ENCODE measurements around the gene ENPP5.
"Not testable (repeated sequence)": the region's sequence is repeated elsewhere in the genome, so short reads cannot be mapped to it uniquely, and the experiment has no call there.

ENPP5 gene

GRCh38 chr6:46129629-46130511 lies 40.9 kb downstream of the ENPP5 start, which contains the start of gene ENPP4:
TSS of gene ENPP4 (plus strand) at chr6:46129989. CDS start at chr6:46139584, 9,595 bp downstream.
- DNase-seq (ENCODE audit: insufficient read length, low spot score), result peak; percentile 78
- no peak for TF ChIP-seq CTCF (IDR thresholded peaks at IDR 0.05; ENCODE audit: insufficient read depth, missing control alignments)
- FAIRE-seq, result peak; percentile 78

GRCh38 chr6:46129291-46129628 lies 41.5 kb downstream of the ENPP5 start:
- FAIRE-seq (no peak), DNase-seq (ENCODE audit: insufficient read length, low spot score) (no peak)
- TF ChIP-seq CTCF (IDR thresholded peaks at IDR 0.05; ENCODE audit: insufficient read depth, missing control alignments), result no peak

GRCh38 chr6:46128476-46128875 lies 42.3 kb downstream of the ENPP5 start:
- FAIRE-seq, result no peak
- no peak for TF ChIP-seq CTCF (IDR thresholded peaks at IDR 0.05; ENCODE audit: insufficient read depth, missing control alignments)
- no peak for DNase-seq (ENCODE audit: insufficient read length, low spot score)

GRCh38 chr6:46119679-46120078 lies 51.1 kb downstream of the ENPP5 start:
- FAIRE-seq; DNase-seq (ENCODE audit: insufficient read length, low spot score): not testable (repeated sequence)

- DNase-seq (ENCODE audit: insufficient read length, low spot score) (no peak), FAIRE-seq (no peak)
- TF ChIP-seq CTCF (IDR thresholded peaks at IDR 0.05; ENCODE audit: insufficient read depth, missing control alignments), result no peak
Observed at GRCh38 chr6:46118836-46119235, 51.9 kb downstream of the ENPP5 start.

GRCh38 chr6:46118157-46118556 lies 52.6 kb downstream of the ENPP5 start:
- DNase-seq (ENCODE audit: insufficient read length, low spot score) (no peak), FAIRE-seq (no peak)
- no peak for TF ChIP-seq CTCF (IDR thresholded peaks at IDR 0.05; ENCODE audit: insufficient read depth, missing control alignments)

- FAIRE-seq, result no peak
- DNase-seq (ENCODE audit: insufficient read length, low spot score), result no peak
- no peak for TF ChIP-seq CTCF (IDR thresholded peaks at IDR 0.05; ENCODE audit: insufficient read depth, missing control alignments)
Observed at GRCh38 chr6:46116289-46116688, 54.5 kb downstream of the ENPP5 start.
